Brain microvascular endothelial cell (primary cell): ENCODE measurements around the gene GPR143.

Experiments
- DNase-seq: peaks from one replicate; pipeline ENCODE4 v3.0.0-alpha.2; 2020
- H3K27ac ChIP-seq: fragments of 250-450 bp; sonication (Bioruptor Pico); 2 replicates; pipeline ENCODE4 v1.5.1; 2020; ENCODE audit warnings: mild to moderate bottlenecking, moderate library complexity
- H3K27me3 ChIP-seq: fragments of 250-450 bp; sonication (Bioruptor Pico); replicated peaks from 2 replicates; pipeline ENCODE4 v1.5.1; 2020; ENCODE audit warnings: mild to moderate bottlenecking
- H3K36me3 ChIP-seq: fragments of 250-450 bp; sonication (Bioruptor Pico); replicated peaks from 2 replicates; pipeline ENCODE4 v1.5.1; 2020; ENCODE audit warnings: mild to moderate bottlenecking
- H3K4me3 ChIP-seq: 2 replicates; pipeline ENCODE4 v1.5.1; 2011; ENCODE audit warnings: low read depth, mild to moderate bottlenecking, control low read depth, low read length, moderate library complexity
- CTCF ChIP-seq: IDR thresholded peaks from 2 replicates; pipeline ENCODE4 v1.5.1; 2011; ENCODE audit warnings: low read depth, mild to moderate bottlenecking, moderate library complexity, low read length, control low read depth, inconsistent platforms; ENCODE audit errors: missing control alignments
- in situ Hi-C: cut with HindIII; loops from 2 replicates; pipeline ENCODE4 v1.10.0; 2017; ENCODE audit warnings: low sequenced_read_pairs, low pct_ligation_motif_present

Gene GPR143

GRCh38 chrX:9730752-9731151 lies 34.9 kb downstream of the GPR143 start:
- Histone ChIP-seq H3K4me3 (no peak overlapping the region), H3K36me3 (no peaks in the 10 kb centered on the region), H3K27ac (no peak overlapping the region), H3K27me3 (no peaks in the 10 kb centered on the region)
- in situ Hi-C loops = no loop called here
- no peak for TF ChIP-seq CTCF
- DNase-seq = no peak

- in situ Hi-C loops = no loop called here
- DNase-seq = no peak
- no peak for TF ChIP-seq CTCF
- no peak overlapping the region for H3K4me3 ChIP-seq
- no peaks in the 10 kb centered on the region for H3K36me3 ChIP-seq
- no peak overlapping the region for H3K27ac ChIP-seq
- H3K27me3 ChIP-seq = no peaks in the 10 kb centered on the region
These were observed 35.6 kb downstream of the GPR143 start for GRCh38 chrX:9730078-9730477.

GRCh38 chrX:9729171-9729885 lies 36.3 kb downstream of the GPR143 start:
- no peak for DNase-seq
- Histone ChIP-seq H3K4me3 (no peak overlapping the region), H3K27me3 (no peaks in the 10 kb centered on the region), H3K36me3 (no peaks in the 10 kb centered on the region), H3K27ac (no peak overlapping the region)
- in situ Hi-C loops = no loop called here
- TF ChIP-seq CTCF = no peak

GRCh38 chrX:9728261-9728660 lies 37.4 kb downstream of the GPR143 start:
- DNase-seq = no peak
- TF ChIP-seq CTCF = no peak
- H3K27ac ChIP-seq = no peak overlapping the region
- H3K4me3 ChIP-seq = no peak overlapping the region
- in situ Hi-C loops = no loop called here
- no peaks in the 10 kb centered on the region for H3K27me3 ChIP-seq
- H3K36me3 ChIP-seq = no peaks in the 10 kb centered on the region

- TF ChIP-seq CTCF = peak; percentile 46
- no peaks in the 10 kb centered on the region for H3K36me3 ChIP-seq
- peak; percentile 28 for DNase-seq
- H3K27me3 ChIP-seq = no peaks in the 10 kb centered on the region
- no peak overlapping the region for H3K4me3 ChIP-seq
- in situ Hi-C loops = no loop called here
- H3K27ac ChIP-seq = no peak overlapping the region
These were observed 40.9 kb downstream of the GPR143 start for GRCh38 chrX:9724711-9725110.

- in situ Hi-C loops = no loop called here
- peaks cover 3% of the 10 kb centered on the region for H3K36me3 ChIP-seq
- no peak for TF ChIP-seq CTCF
- H3K27ac ChIP-seq = no peak overlapping the region
- DNase-seq = no peak
- no peak overlapping the region for H3K4me3 ChIP-seq
- H3K27me3 ChIP-seq = no peaks in the 10 kb centered on the region
These were observed 48.3 kb downstream of the GPR143 start for GRCh38 chrX:9717376-9717775.
